Dermis microvascular lymphatic vessel endothelial cell (primary cell): ENCODE results near the gene OR9Q1. TPM values are rescaled to one million over a fixed set of nuclear protein-coding genes. Genes with fewer than 3 reads are reported as not detected.

Experiments used
- total RNA-seq: library from RNA; depleted of rRNA; stranded (reverse); fragments of >200 nt; gene quantifications from 2 replicates; pipeline ENCODE4 v1.2.1, GENCODE V29; 2014

Gene OR9Q1
- total RNA-seq, 1 donor from 2014 or later = not detected

Other genes with a start within 250 kb of the OR9Q1 start
- gene OR6Q1, start 7.1 kb downstream of the OR9Q1 start, total RNA-seq = not detected in 2 replicates
- gene OR9I1, start 101.6 kb downstream of the OR9Q1 start, total RNA-seq = not detected in 2 replicates
- gene OR9Q2, start 165.2 kb downstream of the OR9Q1 start, total RNA-seq = not detected in 2 replicates
- gene OR1S2, start 180.3 kb downstream of the OR9Q1 start, total RNA-seq = not detected in 2 replicates
- not detected in 2 replicates for gene OR1S1, start 188.8 kb downstream of the OR9Q1 start, total RNA-seq
- gene OR10Q1, start 205.0 kb downstream of the OR9Q1 start, total RNA-seq = not detected in 2 replicates
- not detected in 2 replicates for gene OR10W1, start 244.4 kb downstream of the OR9Q1 start, total RNA-seq